ENCODE data around the gene PRR20C.
"Not testable (repeated sequence)": the region's sequence is repeated elsewhere in the genome, so short reads cannot be mapped to it uniquely, and the experiment has no call there.

Gene PRR20C

DNA sequence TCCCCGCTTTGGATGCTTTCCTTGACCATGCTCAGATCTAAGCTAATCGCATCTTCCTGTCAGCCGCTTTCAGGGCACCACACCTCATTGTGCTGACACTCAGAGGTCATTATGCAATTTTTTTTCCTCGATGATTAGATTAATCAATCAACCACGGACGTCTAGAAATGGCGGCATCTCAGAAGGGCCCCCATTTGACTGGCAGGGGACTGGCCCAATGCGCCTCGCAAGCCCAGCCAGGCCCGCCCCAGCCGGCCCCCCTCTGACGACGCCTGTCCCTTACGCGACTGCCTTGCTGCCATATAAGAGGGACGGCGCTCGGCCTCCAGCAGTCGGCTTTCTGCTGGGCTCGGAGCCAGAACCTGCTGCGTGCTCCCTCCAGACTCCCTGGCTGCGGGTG lies at the start of gene PRR20C:
PRR20C (plus strand) TSS at position 301 of the 400 bp plus-strand sequence. CDS start 387 bp downstream, outside the sequence.
- not testable (repeated sequence) for DNase-seq

DNA sequence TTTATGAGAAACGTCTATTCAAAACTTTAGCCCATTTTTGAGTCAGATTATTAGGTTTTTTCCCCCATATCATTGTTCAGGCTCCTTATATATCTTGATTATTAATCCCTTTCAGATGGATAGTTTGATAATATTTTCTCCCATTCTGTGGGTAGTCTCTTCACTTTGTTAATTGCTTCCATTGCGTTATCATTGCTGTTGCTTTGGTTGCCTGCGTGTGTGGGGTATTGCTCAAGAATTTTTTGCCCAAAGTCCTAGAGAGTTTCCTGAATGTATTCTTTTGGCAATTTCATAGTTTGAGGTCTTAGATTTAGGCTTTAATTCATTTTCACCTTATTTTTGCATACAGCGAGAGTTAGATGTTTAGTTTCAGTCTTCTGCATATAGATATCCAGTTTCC lies 38.9 kb upstream of the PRR20C start:
- DNase-seq: no peak

DNA sequence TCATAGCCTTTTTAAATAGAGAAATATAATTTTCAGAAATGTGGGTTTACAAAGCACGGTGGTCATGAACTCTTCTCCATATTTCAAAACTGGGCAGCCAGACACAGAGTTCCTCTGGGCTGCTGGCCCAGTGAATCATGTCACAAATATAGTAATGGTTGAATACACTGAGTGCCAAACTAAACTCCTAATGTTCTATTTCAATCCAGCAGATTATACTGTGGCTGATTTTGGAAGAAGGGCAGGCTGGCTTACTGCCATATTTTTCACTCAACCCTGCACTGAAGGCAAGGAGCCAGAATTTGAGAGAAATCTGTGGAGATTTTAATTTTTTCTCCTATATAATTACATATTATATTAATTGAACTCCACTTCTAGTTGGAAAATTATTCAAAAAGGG lies 30.2 kb upstream of the PRR20C start:
- DNase-seq: no peak

GRCh38 chr13:57128909-57129308 lies 25.0 kb upstream of the PRR20C start:
- peak; percentile 8 for DNase-seq

GRCh38 chr13:57136093-57136492 lies 17.8 kb upstream of the PRR20C start:
- DNase-seq: no peak

DNA sequence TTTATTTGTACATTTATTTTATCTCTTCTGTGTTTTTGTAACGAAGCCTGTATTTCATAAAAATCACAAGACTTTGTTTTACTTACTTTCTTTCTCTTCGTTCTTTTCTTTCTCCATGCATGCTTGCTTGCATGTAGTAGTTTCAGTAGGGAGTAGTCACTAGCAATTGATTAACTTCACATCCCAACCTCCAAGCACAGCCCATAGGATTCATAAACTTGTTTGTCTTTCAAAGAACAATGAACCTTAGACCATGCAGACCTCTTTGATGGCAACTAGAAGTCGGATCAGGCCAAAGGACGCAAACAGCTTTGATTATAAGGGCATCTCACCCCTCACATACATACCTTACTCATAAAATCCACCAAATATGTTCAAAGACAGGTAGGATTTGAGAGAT lies 16.3 kb upstream of the PRR20C start:
- no peak for DNase-seq

DNA sequence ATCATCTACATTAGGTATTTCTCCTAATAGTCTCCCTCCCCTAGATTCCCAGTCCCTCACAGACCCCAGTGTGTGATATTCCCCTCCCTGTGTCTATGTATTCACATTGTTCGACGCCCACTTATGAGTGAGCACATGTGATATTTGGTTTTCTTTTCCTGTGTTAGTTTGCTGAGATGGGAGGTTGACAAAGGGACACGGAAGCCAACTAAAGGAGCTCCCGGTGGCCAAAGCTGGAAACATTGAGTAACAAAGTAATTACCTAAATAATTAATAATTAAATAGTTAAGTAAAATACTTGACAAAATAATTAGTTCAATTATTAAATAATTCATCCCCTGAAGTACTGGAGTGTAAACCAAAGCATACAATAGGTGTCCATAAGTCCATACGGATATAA lies 14.9 kb upstream of the PRR20C start:
- DNase-seq: no peak

- not testable (repeated sequence) for DNase-seq
These were observed 14.1 kb upstream of the PRR20C start for GRCh38 chr13:57139781-57140180.

DNA sequence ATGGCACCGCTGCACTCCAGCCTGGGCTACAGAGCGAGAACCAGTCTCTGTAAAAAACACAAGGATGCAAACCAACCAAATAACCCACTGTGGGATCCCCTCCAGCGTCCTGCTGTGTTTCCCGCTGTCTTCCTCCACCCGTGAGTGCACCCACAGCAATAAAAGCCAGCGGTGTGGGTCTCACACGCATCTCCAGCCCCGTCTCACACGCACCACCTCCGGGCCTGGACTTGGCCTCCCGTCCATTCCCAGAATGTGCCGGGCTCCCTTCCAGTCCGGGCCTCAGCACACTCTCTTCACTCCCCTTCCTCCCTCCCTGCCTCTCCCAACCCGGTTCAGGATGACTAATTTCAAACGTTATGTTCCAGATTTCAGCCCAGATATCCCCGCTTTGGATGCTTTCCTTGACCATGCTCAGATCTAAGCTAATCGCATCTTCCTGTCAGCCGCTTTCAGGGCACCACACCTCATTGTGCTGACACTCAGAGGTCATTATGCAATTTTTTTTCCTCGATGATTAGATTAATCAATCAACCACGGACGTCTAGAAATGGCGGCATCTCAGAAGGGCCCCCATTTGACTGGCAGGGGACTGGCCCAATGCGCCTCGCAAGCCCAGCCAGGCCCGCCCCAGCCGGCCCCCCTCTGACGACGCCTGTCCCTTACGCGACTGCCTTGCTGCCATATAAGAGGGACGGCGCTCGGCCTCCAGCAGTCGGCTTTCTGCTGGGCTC lies 13.5 kb upstream of the PRR20C start, which contains the start of gene PRR20A:
PRR20A (plus strand) TSS at position 684 of the 734 bp plus-strand sequence. CDS start 387 bp downstream, outside the sequence.
- not testable (repeated sequence) for DNase-seq

GRCh38 chr13:57147188-57147587 lies 6.7 kb upstream of the PRR20C start, which contains the start of gene PRR20B:
PRR20B (plus strand) TSS chr13:57147488; CDS start chr13:57147875, 387 bp downstream.
- DNase-seq: not testable (repeated sequence)

DNA sequence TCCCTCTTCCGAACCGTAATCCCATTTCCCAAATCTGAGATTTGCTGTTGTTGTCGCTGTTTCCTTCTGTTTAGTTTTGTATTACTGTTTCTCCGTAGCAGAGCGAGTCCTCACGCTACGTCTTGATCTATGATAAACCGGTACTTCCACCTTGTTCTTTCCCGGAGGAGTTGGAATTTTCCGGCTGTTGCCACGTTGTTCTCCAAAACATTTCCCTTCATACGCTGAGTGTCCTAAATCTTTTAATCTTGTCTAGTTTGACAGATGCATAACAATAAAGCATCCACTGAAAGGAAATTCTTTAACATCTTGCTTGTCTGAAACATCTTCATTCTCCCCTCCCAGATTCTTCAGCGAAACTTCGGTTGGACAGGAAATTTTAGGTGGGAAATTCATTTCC lies 5.8 kb upstream of the PRR20C start:
- not testable (repeated sequence) for DNase-seq

DNA sequence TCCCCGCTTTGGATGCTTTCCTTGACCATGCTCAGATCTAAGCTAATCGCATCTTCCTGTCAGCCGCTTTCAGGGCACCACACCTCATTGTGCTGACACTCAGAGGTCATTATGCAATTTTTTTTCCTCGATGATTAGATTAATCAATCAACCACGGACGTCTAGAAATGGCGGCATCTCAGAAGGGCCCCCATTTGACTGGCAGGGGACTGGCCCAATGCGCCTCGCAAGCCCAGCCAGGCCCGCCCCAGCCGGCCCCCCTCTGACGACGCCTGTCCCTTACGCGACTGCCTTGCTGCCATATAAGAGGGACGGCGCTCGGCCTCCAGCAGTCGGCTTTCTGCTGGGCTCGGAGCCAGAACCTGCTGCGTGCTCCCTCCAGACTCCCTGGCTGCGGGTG lies 6.5 kb downstream of the PRR20C start, which contains the start of gene PRR20D:
PRR20D (plus strand) TSS at position 301 of the 400 bp plus-strand sequence. CDS start 387 bp downstream, outside the sequence.
- not testable (repeated sequence) for DNase-seq

GRCh38 chr13:57166897-57167296 lies 13.0 kb downstream of the PRR20C start, which contains the start of gene PRR20E:
PRR20E (plus strand) TSS chr13:57167197; CDS start chr13:57167584, 387 bp downstream.
- not testable (repeated sequence) for DNase-seq

GRCh38 chr13:57191667-57192066 lies 37.8 kb downstream of the PRR20C start:
- no peak for DNase-seq
